Stimulated activated CD4-positive, alpha-beta T cell treated with anti-CD3 and anti-CD28 coated beads, Interleukin-12 subunit alpha, Interleukin-12 subunit beta, amount 100 ng/mL, for 4 hours (primary cell): ENCODE data around the gene ZNF555.

Experiments used
- DNase-seq: peaks from one replicate; pipeline ENCODE4 v3.0.0-alpha.2; 2020

Gene ZNF555

GRCh38 chr19:2827022-2827421, 14.3 kb upstream of the ZNF555 start:
- DNase-seq, result no peak

DNA sequence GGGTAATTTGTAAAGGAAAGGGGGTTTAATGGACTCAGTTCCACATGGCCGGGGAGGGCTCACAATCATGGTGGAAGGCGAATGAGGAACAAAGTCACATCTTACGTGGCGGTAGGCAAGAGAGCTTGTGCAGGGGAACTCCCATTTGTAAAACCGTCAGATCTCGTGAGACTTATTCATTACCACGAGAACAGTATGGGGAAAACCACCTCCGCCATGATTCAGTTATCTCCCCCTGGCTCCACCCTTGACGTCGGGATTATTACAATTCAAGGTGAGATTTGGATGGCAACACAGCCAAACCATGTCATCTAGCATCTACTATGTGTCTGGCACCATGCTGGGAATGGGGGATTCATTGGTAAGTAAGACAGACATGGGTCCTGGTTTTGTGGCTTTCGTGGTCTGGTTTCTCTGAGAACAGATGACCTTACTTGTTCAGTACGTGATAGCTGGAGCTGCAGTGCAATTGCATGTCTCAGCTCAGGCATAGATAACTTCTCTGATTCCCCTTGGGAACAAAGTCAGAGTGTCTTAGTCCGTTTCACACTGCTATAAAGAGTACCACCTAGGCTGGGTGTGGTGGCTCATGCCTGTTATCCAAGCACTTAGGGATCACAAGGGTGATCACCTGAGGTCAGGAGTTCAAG, 13.3 kb upstream of the ZNF555 start:
- no peak for DNase-seq

GRCh38 chr19:2834294-2834871, 6.9 kb upstream of the ZNF555 start:
- DNase-seq, result no peak

DNA sequence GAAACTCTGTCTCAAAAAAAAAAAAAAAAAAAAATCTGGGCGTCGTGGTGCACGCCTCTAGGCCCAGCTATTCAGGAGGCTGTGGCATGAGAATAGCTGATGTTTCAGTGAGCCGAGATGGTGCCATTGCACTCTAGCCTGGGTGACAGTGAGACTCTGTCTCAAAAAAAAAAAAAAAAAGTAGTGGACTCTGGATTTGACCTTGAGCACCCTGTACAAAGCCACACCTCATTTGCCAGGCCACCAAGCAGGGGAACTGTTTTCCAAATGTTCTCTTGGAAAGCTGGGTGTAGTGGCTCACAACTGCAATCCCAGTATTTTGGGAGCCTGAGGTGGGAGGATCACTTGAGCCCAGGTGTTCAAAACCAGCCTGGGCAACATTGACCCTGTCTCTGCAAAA, 3.8 kb upstream of the ZNF555 start:
- no peak for DNase-seq

GRCh38 chr19:2841855-2842574, 740 bp downstream of the ZNF555 start:
- DNase-seq, result no peak

DNA sequence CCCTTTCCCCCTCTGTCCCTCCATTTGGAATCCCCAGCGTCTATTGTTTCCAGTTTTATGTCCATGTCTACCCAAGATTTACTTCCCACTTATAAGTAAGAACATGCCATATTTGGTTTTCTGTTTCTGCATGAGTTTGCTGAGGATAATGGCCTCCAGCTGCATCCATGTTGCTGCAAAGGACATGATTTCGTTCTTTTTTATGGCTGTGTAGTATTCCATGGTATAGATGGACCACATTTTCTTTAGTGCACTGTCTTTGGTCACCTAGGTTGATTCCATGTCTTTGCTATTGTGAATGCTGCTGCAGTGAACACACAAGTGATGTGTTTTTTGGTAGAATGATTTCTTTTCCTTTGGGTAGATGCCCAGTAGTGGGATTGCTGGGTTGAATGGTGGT, 3.8 kb downstream of the ZNF555 start:
- no peak for DNase-seq

GRCh38 chr19:2846180-2846894, 5.1 kb downstream of the ZNF555 start:
- no peak for DNase-seq

- DNase-seq, result no peak
Observed at GRCh38 chr19:2847507-2847906, 6.2 kb downstream of the ZNF555 start.

DNA sequence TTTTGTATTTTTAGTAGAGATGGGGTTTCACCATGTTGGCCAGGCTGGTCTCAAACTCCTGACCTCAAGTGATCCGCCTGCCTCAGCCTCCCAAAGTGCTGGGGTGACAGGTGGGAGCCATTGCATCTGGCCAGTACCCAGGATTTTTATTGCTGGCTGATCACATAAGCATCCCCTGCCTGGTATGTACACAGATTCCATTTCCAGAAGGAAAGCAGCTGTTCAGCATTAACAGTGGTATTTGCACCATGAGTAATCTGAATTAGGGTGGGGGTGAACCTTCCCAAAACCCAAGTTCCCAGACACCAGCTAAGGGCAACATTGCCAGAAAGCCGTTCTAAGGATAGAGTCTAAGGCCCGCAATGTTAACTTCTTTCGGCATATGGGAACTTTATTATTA, 7.3 kb downstream of the ZNF555 start:
- no peak for DNase-seq

- no peak for DNase-seq
Observed at GRCh38 chr19:2850256-2850925, 9.1 kb downstream of the ZNF555 start.

- no peak for DNase-seq
Observed at GRCh38 chr19:2852598-2852997, 11.3 kb downstream of the ZNF555 start.

GRCh38 chr19:2853015-2853606, 11.8 kb downstream of the ZNF555 start:
- no peak for DNase-seq

- DNase-seq, result no peak
Observed at GRCh38 chr19:2854849-2855248, 13.6 kb downstream of the ZNF555 start.

- no peak for DNase-seq
Observed at GRCh38 chr19:2856457-2857050, 15.3 kb downstream of the ZNF555 start.

DNA sequence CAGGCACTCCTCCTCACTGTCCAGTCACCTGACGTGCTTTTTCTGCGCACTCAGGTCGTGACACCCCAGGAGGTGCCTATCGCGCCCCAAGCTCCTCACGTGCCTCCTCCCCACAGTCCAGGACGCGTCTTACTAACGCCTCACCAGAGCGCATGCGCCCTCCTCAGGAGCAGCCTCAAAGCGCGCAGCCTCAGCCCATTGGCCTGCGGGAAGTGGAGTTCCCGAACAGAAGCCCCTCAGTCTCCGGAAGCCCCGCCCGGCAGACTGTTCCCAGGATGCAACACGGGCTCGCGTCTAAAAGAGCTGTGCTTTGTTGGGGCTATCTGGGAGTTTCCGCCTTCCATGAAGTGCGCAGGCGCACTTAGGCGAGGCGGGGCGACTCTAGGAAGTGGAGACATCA, 17.6 kb downstream of the ZNF555 start:
- DNase-seq, result no peak

- DNase-seq, result no peak
Observed at GRCh38 chr19:2863816-2864215, 22.5 kb downstream of the ZNF555 start.

DNA sequence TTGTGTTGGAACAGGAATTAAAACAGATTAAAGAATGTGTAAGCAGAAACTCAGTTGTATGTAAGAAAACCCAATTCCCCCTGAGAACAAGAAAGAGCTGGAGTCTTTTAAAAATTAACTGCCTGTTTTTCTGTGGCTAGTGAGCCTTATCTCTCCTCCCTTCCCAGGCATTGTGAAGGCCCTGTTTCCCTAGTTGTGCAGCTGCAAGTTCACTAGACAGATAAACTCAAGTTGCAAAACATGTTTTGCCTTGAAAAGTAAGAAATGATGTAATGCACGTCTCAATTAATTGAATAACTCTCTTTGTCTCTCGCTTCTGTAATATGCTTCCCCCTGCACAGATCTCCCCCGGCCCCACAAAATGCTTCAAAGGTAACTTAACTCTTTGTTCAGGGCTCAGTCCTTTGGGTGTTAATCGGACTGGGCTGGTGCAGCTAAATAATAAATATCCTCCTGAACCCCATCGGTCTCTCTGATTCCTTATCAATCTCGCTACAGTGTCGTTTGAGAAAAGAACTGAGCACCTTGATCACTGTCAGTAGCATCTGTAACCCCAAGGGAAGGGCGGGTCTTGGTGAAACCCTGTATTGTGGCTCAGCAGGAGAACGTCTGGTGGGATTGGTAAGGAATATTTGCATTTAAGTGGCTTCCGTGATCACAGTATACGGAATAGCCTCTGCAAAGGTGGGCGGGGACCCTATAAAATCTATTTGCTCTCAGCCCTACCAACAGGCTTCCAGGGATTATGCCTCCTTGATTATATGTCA, 24.2 kb downstream of the ZNF555 start:
- no peak for DNase-seq

- DNase-seq, result no peak
Observed at GRCh38 chr19:2866495-2867024, 25.3 kb downstream of the ZNF555 start.

GRCh38 chr19:2867025-2867991, 26.0 kb downstream of the ZNF555 start, which contains the start of gene ZNF556:
TSS of gene ZNF556 (plus strand) at chr19:2867335. CDS start at chr19:2867422, 87 bp downstream.
- DNase-seq, result no peak

DNA sequence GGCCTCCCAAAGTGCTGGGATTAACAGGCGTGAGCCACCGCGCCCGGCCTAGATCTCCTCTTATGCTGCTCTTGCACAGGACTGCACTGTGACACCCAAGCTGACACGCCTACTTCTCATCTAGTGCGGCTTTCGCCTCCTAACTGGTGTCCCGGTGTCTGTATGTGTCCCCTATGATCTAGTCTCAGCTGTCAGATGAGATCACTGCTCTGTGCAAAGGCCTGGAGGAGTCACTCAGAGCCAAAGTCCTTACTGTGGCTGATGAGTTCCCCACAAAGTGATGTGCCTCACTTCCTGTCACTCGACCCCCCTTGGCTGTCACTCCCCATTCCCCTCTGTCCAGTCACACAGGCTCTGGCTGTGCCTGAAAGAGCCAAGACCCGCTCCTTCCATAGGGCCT, 28.3 kb downstream of the ZNF555 start:
- DNase-seq, result no peak
